Nephron progenitor cell (in vitro differentiated cells): Measurements from ENCODE around the gene ZDHHC1.

Source experiments
- DNase-seq: peaks from one replicate; pipeline ENCODE4 v3.0.0; 2021
- H3K27ac Mint-ChIP-seq: 2 replicates; pipeline ENCODE4 v1.8.0; 2021; ENCODE audit warnings: mild to moderate bottlenecking, moderate library complexity, mixed read lengths
- H3K27me3 Mint-ChIP-seq: 2 replicates; pipeline ENCODE4 v1.8.0; 2021; ENCODE audit warnings: mild to moderate bottlenecking, low read depth, mixed read lengths; ENCODE audit not compliant: poor library complexity
- H3K36me3 Mint-ChIP-seq: 2 replicates; pipeline ENCODE4 v1.8.0; 2021; ENCODE audit warnings: low read depth, mixed read lengths
- H3K4me1 Mint-ChIP-seq: 2 replicates; pipeline ENCODE4 v1.8.0; 2021; ENCODE audit warnings: mixed read lengths
- H3K4me3 Mint-ChIP-seq: 2 replicates; pipeline ENCODE4 v1.8.0; 2021; ENCODE audit warnings: mild to moderate bottlenecking, moderate library complexity, mixed read lengths
- H3K9me3 Mint-ChIP-seq: 2 replicates; pipeline ENCODE4 v1.8.0; 2021; ENCODE audit warnings: mild to moderate bottlenecking, moderate library complexity, mixed read lengths
- TF ChIP-seq, protein P1 (sequence below): fragments of 200-600 bp; sonication (generic); IDR thresholded peaks from 2 replicates; pipeline ENCODE4 v1.5.0; 2021; ENCODE audit warnings: antibody characterized with exemption

The ZDHHC1 gene

DNA sequence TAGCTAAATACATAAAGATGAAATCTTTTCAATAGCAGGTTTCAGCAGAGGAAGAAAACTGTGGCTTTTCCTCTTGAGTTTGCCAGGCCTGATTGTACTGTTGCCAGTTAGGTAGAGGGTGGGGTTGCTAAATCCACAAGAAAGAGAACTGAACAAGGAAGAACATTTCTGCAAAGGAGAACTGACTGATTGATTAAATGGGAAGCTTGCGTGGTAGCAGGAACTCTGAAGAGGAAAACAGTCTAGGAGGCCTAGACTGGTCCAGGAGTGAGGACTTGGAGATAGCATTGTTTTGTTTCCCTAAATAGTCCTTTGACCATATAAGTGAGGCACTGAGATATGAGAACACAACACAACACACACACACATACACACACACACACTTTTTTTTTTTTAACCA is 70.9 kb downstream of the ZDHHC1 start:
- no peaks in the 10 kb centered on the region for H3K36me3 Mint-ChIP-seq
- H3K9me3 Mint-ChIP-seq: no peaks in the 10 kb centered on the region
- H3K4me3 Mint-ChIP-seq: no peak overlapping the region
- H3K27me3 Mint-ChIP-seq: peaks cover 13% of the 10 kb centered on the region
- TF ChIP-seq, protein P1, sequence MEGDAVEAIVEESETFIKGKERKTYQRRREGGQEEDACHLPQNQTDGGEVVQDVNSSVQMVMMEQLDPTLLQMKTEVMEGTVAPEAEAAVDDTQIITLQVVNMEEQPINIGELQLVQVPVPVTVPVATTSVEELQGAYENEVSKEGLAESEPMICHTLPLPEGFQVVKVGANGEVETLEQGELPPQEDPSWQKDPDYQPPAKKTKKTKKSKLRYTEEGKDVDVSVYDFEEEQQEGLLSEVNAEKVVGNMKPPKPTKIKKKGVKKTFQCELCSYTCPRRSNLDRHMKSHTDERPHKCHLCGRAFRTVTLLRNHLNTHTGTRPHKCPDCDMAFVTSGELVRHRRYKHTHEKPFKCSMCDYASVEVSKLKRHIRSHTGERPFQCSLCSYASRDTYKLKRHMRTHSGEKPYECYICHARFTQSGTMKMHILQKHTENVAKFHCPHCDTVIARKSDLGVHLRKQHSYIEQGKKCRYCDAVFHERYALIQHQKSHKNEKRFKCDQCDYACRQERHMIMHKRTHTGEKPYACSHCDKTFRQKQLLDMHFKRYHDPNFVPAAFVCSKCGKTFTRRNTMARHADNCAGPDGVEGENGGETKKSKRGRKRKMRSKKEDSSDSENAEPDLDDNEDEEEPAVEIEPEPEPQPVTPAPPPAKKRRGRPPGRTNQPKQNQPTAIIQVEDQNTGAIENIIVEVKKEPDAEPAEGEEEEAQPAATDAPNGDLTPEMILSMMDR: no peak
- H3K4me1 Mint-ChIP-seq: no peaks in the 10 kb centered on the region
- no peak for DNase-seq
- no peak overlapping the region for H3K27ac Mint-ChIP-seq
